HepG2 (cell line): Measurements from ENCODE around the gene RAPGEFL1. TPM values are rescaled to one million over a fixed set of nuclear protein-coding genes. Genes with fewer than 3 reads are reported as not detected.

ENCODE experiments used
- BCL6 ChIP-seq: IDR thresholded peaks from 2 replicates; pipeline ENCODE4 v1.6.1; 2016; ENCODE audit warnings: missing genetic modification reagents, missing compliant biosample characterization
- FOXP1 ChIP-seq, 2 experiments: fragments of 450-650 bp in 1 of 2; IDR thresholded peaks; 2 replicates each; pipeline ENCODE4 v1.6.1; 2017 to 2018; ENCODE audit warnings: antibody characterized with exemption in 1 of 2
- GATAD1 ChIP-seq: IDR thresholded peaks from 2 replicates; pipeline ENCODE4 v1.6.1; 2016; ENCODE audit warnings: missing genetic modification reagents, missing compliant biosample characterization
- KDM3A ChIP-seq: IDR thresholded peaks from 2 replicates; pipeline ENCODE4 v1.6.1; 2018; ENCODE audit warnings: low read depth, missing compliant biosample characterization
- KDM4B ChIP-seq: sonication (generic); formaldehyde crosslinking; IDR thresholded peaks from 2 replicates; pipeline ENCODE4 v1.4.0; 2020; ENCODE audit warnings: missing genetic modification reagents
- KDM5A ChIP-seq: fragments of 200-600 bp; sonication (generic); IDR thresholded peaks from 2 replicates; pipeline ENCODE4 v1.7.0; 2018; ENCODE audit warnings: antibody characterized with exemption, mild to moderate bottlenecking, low read length, borderline replicate concordance
- MED8 ChIP-seq: sonication (generic); formaldehyde crosslinking; IDR thresholded peaks from 2 replicates; pipeline ENCODE4 v1.8.1; 2023; ENCODE audit warnings: mild to moderate bottlenecking, missing genetic modification reagents; ENCODE audit not compliant: insufficient replicate concordance
- MLLT10 ChIP-seq: sonication (generic); formaldehyde crosslinking; IDR thresholded peaks from 2 replicates; pipeline ENCODE4 v1.4.0; 2020; ENCODE audit warnings: missing genetic modification reagents
- MTA3 ChIP-seq: sonication (generic); formaldehyde crosslinking; IDR thresholded peaks from 2 replicates; pipeline ENCODE4 v1.4.0; 2020; ENCODE audit warnings: missing genetic modification reagents
- MZF1 ChIP-seq: sonication (generic); formaldehyde crosslinking; IDR thresholded peaks from 2 replicates; pipeline ENCODE4 v1.8.1; 2023; ENCODE audit warnings: mild to moderate bottlenecking, missing genetic modification reagents, borderline replicate concordance
- NCOA2 ChIP-seq: sonication (generic); formaldehyde crosslinking; IDR thresholded peaks from 2 replicates; pipeline ENCODE4 v1.8.0; 2022; ENCODE audit warnings: inconsistent platforms
- NRL ChIP-seq: sonication (generic); formaldehyde crosslinking; IDR thresholded peaks from 2 replicates; pipeline ENCODE4 v1.5.0; 2020; ENCODE audit warnings: missing genetic modification reagents, mild to moderate bottlenecking, moderate library complexity, borderline replicate concordance
- PAX8 ChIP-seq: sonication (generic); formaldehyde crosslinking; IDR thresholded peaks from 2 replicates; pipeline ENCODE4 v1.8.0; 2022; ENCODE audit warnings: mild to moderate bottlenecking, missing genetic modification reagents, borderline replicate concordance
- PTBP1 ChIP-seq: fragments of 200-400 bp; formaldehyde crosslinking; IDR thresholded peaks from 2 replicates; pipeline ENCODE4 v1.6.1; 2018; ENCODE audit warnings: low read length, low read depth; ENCODE audit not compliant: poor library complexity, severe bottlenecking
- RNF2 ChIP-seq: fragments of 450-650 bp; conservative IDR thresholded peaks from 2 replicates; pipeline ENCODE4 v1.6.1; 2016; ENCODE audit warnings: low read depth
- SALL2 ChIP-seq: sonication (generic); formaldehyde crosslinking; IDR thresholded peaks from 2 replicates; pipeline ENCODE4 v1.8.1; 2023; ENCODE audit warnings: mild to moderate bottlenecking, missing genetic modification reagents, inconsistent platforms
- SMAD1 ChIP-seq: sonication (generic); formaldehyde crosslinking; IDR thresholded peaks from 2 replicates; pipeline ENCODE4 v1.4.0; 2020; ENCODE audit warnings: missing genetic modification reagents, low read depth, mild to moderate bottlenecking, borderline replicate concordance
- SP5 ChIP-seq: IDR thresholded peaks from 2 replicates; pipeline ENCODE4 v1.6.1; 2016; ENCODE audit warnings: low read depth, borderline replicate concordance
- TSC22D2 ChIP-seq: sonication (generic); formaldehyde crosslinking; IDR thresholded peaks from 2 replicates; pipeline ENCODE4 v1.5.1; 2020; ENCODE audit warnings: missing genetic modification reagents, mild to moderate bottlenecking, borderline replicate concordance
- ZFP37 ChIP-seq: sonication (generic); formaldehyde crosslinking; IDR thresholded peaks from 2 replicates; pipeline ENCODE4 v1.4.0; 2020; ENCODE audit warnings: missing genetic modification reagents, borderline replicate concordance
- ZFP82 ChIP-seq: sonication (generic); formaldehyde crosslinking; IDR thresholded peaks from 2 replicates; pipeline ENCODE4 v1.5.1; 2020; ENCODE audit warnings: mild to moderate bottlenecking, missing genetic modification reagents, borderline replicate concordance
- ZNF207 ChIP-seq: fragments of 450-650 bp; IDR thresholded peaks from 2 replicates; pipeline ENCODE4 v1.6.1; 2016; ENCODE audit warnings: antibody characterized with exemption, borderline replicate concordance
- ZNF446 ChIP-seq: sonication (generic); formaldehyde crosslinking; IDR thresholded peaks from 2 replicates; pipeline ENCODE4 v1.5.0; 2020; ENCODE audit warnings: mild to moderate bottlenecking, missing genetic modification reagents
- ZNF615 ChIP-seq: sonication (generic); formaldehyde crosslinking; IDR thresholded peaks from 2 replicates; pipeline ENCODE4 v1.5.0; 2020; ENCODE audit warnings: mild to moderate bottlenecking, missing genetic modification reagents, borderline replicate concordance
- ZSCAN21 ChIP-seq: sonication (generic); formaldehyde crosslinking; IDR thresholded peaks from 2 replicates; pipeline ENCODE4 v1.8.0; 2022; ENCODE audit warnings: mild to moderate bottlenecking, missing genetic modification reagents, moderate library complexity, borderline replicate concordance
- polyA plus RNA-seq, 8 experiments: library from polyadenylated mRNA; depleted of rRNA in 3 of 8; stranded (reverse) in 7 of 8; unstranded in 1 of 8; fragments of >200 nt; fragmentation: Illumina TruSeq in 4 of 8; extraction: Trizol in 4 of 8; gene quantifications; 2 replicates each; pipeline versions ENCODE4 v1.2.1 to v1.2.3, GENCODE V29; 2011 to 2016; ENCODE audit warnings: low read depth in 4 of 8, missing spikeins in 1 of 8, mixed read lengths in 1 of 8; ENCODE audit not compliant: insufficient read depth in 1 of 8
- total RNA-seq, 5 experiments: library from RNA; depleted of rRNA; stranded (reverse); fragments of >200 nt; fragmentation: Illumina TruSeq; extraction: Trizol; gene quantifications; 2 replicates each; pipeline ENCODE4 v1.2.3, GENCODE V29; 2016; ENCODE audit warnings: low read depth in 1 of 5
- TF ChIP-seq, protein P1 (sequence below): IDR thresholded peaks from 2 replicates; pipeline ENCODE4 v1.4.0; 2020; ENCODE audit warnings: mild to moderate bottlenecking, missing genetic modification reagents
- TF ChIP-seq, protein P2 (sequence below): IDR thresholded peaks from 2 replicates; pipeline ENCODE4 v1.6.1; 2016

RAPGEFL1 gene
- total and polyA plus RNA-seq, 2 of the 13 experiments (the other 11 are each of a cell fraction or from before 2014, with no cell fraction given), result 4.5 to 7.8 TPM

DNA sequence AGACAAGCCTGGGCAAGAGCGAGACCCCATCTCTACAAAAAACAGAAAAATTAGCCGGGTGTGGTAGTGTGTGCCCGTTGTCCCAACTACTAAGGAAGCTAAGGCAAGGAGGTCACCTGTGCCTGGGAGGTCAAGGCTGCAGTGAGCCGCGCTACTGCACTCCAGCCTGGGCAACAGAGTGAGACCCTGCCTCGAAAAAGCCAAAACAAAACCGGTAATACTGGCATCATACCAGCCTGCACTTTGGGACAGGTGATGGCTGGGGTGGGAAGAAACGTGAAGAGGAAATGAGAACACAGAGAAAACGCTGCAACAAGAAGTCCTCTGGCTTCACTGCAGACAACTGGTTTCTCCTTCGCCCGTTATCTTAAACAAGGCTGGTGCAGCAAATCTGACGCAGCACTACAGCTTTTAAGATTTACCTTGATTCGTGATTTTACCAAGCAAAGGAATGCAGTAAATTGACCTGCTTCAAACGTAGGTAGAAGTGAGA is 37.7 kb upstream of the RAPGEFL1 start (continued):
- TF ChIP-seq RNF2, result no peak
- no peak for TF ChIP-seq FOXP1 (IDR thresholded peaks at IDR 0.05)
- TF ChIP-seq FOXP1 (CRISPR knock-in tag; IDR thresholded peaks at IDR 0.05), result no peak
- TF ChIP-seq TSC22D2 (CRISPR knock-in tag), result peak; percentile 4; the same call in 1 of the 2 replicates
- TF ChIP-seq, protein P1, sequence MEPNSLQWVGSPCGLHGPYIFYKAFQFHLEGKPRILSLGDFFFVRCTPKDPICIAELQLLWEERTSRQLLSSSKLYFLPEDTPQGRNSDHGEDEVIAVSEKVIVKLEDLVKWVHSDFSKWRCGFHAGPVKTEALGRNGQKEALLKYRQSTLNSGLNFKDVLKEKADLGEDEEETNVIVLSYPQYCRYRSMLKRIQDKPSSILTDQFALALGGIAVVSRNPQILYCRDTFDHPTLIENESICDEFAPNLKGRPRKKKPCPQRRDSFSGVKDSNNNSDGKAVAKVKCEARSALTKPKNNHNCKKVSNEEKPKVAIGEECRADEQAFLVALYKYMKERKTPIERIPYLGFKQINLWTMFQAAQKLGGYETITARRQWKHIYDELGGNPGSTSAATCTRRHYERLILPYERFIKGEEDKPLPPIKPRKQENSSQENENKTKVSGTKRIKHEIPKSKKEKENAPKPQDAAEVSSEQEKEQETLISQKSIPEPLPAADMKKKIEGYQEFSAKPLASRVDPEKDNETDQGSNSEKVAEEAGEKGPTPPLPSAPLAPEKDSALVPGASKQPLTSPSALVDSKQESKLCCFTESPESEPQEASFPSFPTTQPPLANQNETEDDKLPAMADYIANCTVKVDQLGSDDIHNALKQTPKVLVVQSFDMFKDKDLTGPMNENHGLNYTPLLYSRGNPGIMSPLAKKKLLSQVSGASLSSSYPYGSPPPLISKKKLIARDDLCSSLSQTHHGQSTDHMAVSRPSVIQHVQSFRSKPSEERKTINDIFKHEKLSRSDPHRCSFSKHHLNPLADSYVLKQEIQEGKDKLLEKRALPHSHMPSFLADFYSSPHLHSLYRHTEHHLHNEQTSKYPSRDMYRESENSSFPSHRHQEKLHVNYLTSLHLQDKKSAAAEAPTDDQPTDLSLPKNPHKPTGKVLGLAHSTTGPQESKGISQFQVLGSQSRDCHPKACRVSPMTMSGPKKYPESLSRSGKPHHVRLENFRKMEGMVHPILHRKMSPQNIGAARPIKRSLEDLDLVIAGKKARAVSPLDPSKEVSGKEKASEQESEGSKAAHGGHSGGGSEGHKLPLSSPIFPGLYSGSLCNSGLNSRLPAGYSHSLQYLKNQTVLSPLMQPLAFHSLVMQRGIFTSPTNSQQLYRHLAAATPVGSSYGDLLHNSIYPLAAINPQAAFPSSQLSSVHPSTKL (CRISPR knock-in tag), result 0 out of 2 replicates have a peak, but pooled peaks have one; percentile 26
- no peak for TF ChIP-seq ZNF615 (CRISPR knock-in tag)
- peak; percentile 60; the same call in 1 of the 2 replicates for TF ChIP-seq KDM5A
- no peak for TF ChIP-seq ZNF207
- no peak for TF ChIP-seq MED8 (CRISPR knock-in tag)
- TF ChIP-seq ZFP37 (CRISPR knock-in tag), result peak; percentile 43; the same call in 1 of the 2 replicates
- TF ChIP-seq MTA3 (CRISPR knock-in tag), result no peak
- TF ChIP-seq, protein P2, sequence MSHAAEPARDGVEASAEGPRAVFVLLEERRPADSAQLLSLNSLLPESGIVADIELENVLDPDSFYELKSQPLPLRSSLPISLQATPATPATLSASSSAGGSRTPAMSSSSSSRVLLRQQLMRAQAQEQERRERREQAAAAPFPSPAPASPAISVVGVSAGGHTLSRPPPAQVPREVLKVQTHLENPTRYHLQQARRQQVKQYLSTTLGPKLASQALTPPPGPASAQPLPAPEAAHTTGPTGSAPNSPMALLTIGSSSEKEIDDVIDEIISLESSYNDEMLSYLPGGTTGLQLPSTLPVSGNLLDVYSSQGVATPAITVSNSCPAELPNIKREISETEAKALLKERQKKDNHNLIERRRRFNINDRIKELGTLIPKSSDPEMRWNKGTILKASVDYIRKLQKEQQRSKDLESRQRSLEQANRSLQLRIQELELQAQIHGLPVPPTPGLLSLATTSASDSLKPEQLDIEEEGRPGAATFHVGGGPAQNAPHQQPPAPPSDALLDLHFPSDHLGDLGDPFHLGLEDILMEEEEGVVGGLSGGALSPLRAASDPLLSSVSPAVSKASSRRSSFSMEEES, result no peak
- 0 out of 2 replicates have a peak, but pooled peaks have one; percentile 79 for TF ChIP-seq PAX8 (CRISPR knock-in tag)
- 0 out of 2 replicates have a peak, but pooled peaks have one; percentile 15 for TF ChIP-seq MZF1 (CRISPR knock-in tag)
- peak; percentile 25; the same call in 1 of the 2 replicates for TF ChIP-seq BCL6 (CRISPR knock-in tag)
- 0 out of 2 replicates have a peak, but pooled peaks have one; percentile 7 for TF ChIP-seq KDM3A (CRISPR knock-in tag)
- no peak for TF ChIP-seq SP5 (CRISPR knock-in tag)
- no peak for TF ChIP-seq ZFP82 (CRISPR knock-in tag)
- no peak for TF ChIP-seq NCOA2
- no peak for TF ChIP-seq GATAD1 (CRISPR knock-in tag)
- TF ChIP-seq SALL2 (CRISPR knock-in tag), result no peak
- TF ChIP-seq ZNF446 (CRISPR knock-in tag), result peak; percentile 17; the same call in 1 of the 2 replicates
- TF ChIP-seq SMAD1 (CRISPR knock-in tag), result no peak
- 0 out of 2 replicates have a peak, but pooled peaks have one; percentile 65 for TF ChIP-seq KDM4B
- TF ChIP-seq ZSCAN21, result no peak
- TF ChIP-seq MLLT10, result no peak
- TF ChIP-seq PTBP1, result peak; percentile 62
- TF ChIP-seq NRL, result no peak
